Glomerular visceral epithelial cell (primary cell): ENCODE results near the gene ALS2CL.
"Not testable (repeated sequence)": the region's sequence is repeated elsewhere in the genome, so short reads cannot be mapped to it uniquely, and the experiment has no call there.

Experiments used
- DNase-seq: peaks from one replicate; pipeline ENCODE4 v3.0.0-alpha.2; 2016; ENCODE audit errors: extremely low spot score

Gene ALS2CL

GRCh38 chr3:46715507-46716175 is 22.2 kb upstream of the ALS2CL start:
- no peak for DNase-seq

DNA sequence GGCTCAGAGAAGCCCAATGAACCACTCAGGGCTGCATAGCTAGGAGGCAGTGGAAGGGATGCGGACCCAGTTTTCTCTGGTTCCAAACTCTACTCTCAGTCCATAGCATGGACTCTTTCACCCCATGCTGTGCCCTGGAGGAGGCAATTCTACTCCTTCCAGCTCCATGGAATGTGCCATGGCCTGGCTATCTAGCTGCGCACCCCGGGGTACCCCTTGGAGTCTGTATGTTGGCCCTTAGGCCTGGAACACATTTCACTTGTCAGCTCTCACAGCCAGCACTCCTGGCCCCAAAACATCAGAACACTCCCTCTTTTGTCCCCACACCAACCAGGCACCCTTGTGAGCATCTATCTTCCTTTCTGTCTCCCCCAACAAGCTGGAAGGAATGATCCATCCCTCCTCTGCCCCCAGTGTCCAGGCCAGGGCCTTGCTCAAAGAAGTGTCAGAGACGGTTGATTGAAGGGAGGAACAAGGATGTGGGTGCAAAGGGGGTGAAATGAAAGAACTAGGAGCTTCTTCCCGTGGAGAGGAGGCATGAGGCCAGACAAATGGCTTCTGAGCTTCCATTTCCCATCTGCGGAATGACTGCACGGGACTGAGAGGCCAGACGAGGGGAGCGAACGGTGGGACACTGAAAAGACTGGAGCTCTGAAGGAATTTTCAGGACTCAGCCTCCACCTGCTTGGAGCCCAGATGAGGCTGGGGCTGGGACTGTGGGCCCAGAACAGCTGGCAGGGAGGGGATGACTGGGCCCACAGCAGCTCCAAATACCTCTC is 21.4 kb upstream of the ALS2CL start:
- no peak for DNase-seq

DNA sequence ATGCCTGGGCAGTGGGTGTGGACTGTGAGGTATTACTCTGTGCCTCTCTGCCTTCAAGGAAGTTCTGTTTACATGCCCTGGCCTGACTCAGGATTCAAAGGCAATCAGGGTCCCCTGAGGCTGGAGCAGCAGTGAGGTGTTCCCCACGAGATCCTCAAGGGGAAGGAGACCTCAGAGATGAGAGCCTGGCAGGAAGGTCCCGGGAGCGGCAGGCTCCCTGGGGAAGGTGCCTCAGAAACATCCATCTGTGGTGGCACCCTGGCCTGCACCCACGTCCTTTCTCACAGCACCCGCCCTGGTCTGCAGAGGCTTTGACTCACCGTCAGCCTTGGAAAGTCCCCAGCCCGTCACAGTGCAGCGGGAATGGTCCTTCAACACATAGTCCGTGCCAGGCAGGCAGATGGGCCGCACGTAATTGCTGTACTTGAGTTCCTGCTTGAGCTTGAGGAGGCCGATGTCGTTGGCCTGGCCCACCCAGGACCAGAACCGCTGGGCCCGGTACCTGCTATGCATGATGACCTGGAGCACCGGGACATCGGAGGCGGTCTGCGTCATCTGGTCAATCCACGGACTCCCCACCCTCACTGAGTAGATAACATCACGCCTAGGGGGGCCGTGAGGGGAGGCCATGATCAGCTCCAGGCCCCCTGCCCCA is 20.5 kb upstream of the ALS2CL start:
- no peak for DNase-seq

DNA sequence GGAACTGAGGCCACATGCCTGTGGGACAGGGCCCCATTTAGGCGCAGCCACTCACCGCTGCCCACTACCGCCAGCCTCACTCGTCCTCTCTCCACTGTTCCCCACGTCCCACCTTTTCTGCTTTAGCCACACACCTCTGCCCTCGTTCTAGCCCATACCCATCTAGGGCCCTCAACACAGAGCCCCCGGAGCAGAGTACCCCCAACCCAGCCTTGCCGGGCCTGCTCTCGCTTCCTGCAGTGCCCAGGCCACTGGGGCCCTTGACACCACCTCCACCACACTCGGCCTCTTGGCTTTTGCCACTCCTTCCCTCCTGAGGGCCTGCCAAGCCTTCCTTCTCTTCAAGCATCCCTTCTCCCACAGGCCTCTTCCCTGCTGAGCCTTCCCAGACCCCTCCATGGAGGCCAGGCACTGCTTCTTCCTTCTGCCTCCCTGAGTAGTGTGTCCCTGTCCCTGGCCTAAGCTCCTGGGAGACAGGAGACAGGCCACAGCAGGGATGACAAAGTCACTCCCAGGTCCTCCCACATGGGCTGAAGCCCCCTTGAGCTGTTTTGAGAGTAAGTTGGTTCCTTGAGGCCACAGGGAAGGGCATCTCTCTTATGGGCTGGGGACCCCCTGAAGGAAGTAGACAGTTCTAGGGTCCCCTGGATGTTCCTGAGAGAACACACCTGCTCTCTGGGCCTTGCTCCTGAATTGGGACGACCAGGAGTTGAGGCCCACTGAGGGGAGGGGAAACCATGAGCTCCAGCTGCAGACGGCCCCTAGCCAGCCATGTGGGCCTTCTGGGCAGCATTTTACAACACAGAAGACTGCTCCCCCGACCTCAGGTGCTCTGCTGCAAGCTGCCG is 19.8 kb upstream of the ALS2CL start:
- no peak for DNase-seq

DNA sequence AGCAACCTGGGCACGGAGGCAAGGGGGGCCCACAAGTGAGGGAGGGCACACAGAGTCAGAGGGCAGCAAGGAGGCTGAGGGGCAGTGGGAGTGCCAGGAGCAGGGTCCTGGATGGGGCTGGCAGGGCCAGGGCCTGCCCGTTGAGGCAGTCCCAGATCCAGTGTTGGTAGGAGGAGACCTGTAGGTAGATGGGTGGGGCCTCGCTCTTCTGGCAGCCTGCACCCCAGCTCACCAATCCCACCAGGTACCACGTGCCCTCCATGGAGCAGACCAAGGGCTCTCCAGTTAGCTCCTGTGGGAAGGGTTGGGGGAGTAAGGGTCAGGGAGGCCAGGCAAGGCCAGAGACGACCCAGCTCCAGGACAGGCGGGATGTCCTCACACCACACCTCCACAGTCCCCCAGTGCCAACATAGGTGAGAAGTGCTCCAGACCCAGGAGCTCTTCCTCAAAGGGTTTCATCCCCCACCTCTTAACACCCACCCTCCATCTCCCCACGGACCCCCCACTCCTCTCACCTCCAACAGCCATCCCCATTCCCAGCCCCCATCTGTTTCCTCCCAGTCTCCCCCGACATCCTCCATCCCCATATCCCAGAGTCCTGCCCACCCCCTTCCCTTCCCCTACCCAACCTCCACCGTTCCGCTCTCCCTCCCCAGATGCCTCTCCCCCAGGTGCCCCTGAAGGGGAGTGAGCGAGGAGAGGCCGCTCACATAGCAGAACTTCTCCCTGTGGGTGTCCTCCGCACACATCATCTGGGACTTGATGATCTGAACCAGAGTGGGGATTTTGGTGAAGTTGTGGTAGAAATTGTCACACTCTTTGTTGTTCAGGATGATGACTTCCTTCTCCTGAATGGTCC is 18.9 kb upstream of the ALS2CL start:
- DNase-seq: no peak

DNA sequence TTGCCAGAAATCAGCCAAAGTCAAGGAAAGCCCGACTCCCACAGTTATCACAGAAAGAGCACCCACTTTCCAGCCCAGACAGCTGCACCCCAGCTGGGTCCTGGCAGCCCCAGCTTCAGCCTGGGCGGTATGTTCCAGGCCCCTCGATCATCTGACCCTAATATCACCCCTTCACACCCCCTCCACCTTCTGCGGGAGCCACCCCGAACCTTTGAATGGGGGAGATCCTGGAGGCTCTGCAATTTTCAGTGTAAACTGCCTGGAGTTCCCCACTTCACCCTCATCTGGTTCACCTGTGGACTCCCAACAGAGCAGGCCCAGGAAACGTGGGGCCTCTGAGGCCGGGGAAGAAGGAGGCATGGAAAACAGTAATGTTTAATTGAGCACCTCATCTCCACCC is 18.3 kb upstream of the ALS2CL start:
- no peak for DNase-seq

DNA sequence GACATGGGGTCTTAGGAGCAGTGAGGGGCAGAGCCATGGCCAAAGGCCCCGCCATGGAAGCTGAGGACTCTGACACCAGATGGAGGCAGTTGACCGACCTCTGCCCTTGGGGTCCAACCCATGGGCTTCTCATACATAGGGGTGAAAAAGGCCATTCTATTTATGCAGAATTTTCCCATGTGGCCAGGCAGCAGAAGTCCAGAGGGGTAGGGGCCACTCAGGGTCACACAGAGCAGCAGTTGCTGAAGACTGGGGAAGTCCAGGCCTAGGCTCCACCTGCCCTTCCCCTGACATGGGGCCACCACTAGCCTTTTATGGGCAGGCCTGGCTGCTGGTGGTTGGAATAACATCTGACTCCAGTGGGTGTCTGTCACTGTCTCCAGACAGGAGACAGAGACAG is 17.8 kb upstream of the ALS2CL start:
- no peak for DNase-seq

DNA sequence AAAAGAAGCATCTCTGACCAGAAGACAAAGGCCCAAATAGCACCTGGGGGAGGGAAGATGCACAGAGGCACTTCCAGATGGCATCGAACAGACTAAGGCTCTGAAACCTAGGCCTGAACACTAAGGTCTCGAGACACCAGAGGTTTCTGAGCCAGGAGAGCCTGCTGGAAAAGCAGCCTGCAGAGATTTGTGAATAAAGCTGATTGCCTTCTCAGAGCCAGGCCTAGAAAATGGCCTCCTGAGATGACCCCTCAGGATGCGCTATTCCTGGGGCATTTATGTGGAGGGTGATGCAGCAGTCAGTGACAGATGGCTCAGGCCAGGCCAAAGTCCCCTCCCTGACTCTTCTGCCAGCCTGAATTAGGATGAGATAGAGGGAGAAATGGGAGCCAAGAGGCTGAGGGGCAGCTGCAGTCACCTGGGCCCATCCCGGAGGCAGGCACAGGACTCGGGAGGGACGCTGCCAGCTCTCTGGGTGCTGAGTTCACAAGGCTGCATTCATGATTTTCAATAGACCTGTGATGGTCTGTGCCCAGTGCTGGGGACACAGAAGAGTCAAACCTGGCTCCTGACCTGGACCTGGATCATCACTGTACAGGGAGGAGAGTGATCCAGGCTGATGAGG is 17.3 kb upstream of the ALS2CL start:
- DNase-seq: no peak

- no peak for DNase-seq
Observed at GRCh38 chr3:46710229-46710628, 16.8 kb upstream of the ALS2CL start.

- DNase-seq: no peak
Observed at GRCh38 chr3:46709721-46710120, 16.2 kb upstream of the ALS2CL start.

DNA sequence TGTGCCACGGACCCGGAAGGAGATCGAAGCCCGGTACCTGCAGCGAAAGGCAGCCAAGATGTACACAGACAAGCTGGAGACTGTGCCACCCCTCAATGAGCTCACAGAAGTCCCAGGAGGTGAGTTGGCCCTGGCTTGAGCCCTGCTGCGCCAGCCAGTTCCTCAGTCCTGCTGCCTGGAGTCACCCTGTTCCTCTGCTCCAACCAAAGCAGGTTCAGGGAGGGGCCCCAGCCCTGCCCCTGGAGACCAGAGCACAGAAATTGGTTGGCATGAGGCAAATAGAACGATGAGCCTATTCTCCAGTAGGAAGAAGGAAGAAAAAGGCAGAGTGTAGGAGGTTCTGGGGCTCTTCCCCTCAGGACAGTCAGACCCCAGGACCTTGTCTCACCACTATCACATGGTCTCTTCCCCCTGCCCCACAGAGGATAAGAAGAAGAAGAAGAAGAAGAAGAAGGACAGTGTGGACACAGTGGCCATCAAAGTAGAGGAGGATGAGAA is 15.7 kb upstream of the ALS2CL start:
- no peak for DNase-seq

DNA sequence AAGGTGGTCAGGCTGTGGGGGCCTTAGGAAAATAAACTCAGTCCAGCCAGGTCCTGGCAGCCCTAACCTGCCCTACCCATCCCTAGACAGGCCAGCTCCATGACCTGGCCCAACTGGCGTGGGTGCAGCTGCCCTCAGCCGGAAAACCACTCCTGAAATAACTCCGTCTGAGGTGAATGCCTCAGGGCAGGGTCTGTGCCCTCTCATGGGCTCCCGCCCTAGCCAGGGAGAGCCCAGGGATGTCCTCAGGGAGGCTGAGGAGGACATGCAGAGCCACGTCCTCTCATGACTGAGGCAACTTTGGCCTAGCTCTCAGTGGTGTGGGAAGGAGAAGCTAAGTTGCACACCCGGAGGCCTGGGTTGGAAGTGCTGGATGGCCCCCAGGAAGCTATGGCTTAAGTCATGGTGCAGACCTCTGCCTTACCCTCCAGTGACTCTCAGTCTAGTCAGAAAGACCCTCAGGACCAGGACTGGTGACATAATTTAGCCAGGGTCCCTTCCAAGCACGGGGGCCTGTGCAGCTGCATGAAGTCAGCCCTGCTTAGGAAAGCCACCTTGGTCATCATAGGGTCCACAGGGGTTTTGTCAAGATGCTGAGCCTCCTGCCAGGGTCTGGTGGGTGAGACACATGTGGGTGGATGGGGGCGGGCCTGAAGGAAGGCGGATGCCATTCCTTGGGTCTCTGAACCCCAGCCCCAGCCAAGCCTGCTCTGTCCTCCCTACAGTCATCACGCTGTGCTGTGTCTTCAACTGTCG is 15.1 kb upstream of the ALS2CL start:
- no peak for DNase-seq

GRCh38 chr3:46707601-46708011 is 14.1 kb upstream of the ALS2CL start:
- DNase-seq: no peak

- DNase-seq: no peak
Observed at GRCh38 chr3:46706771-46707582, 13.5 kb upstream of the ALS2CL start.

- peak; percentile 28 for DNase-seq
Observed at GRCh38 chr3:46705751-46706552, 12.5 kb upstream of the ALS2CL start.

DNA sequence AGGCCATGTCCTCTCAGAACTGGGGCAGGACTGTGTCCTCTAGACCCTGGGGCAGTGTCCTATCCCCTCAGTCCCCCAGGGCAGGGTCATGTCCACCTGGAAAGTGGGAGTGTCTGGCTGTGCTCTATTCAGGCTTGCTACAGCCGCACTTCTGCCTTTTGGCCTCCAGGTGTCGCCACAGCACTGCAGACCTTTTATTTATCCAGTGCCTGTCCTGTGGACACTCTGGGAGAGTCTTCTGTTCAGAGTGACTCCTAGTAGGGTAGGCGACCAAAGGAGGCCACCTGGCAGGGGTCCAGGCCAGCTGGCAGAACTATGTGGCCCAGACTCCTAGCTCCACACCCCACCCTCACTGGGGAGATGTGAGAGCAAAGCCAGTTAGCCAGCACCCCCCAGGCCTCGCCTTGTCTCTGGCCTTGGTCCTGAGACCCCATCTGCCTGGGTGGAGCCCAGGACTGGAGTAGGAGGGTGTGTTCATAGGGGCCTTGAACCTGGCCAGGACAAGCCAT is 11.6 kb upstream of the ALS2CL start:
- peak; percentile 68 for DNase-seq

DNA sequence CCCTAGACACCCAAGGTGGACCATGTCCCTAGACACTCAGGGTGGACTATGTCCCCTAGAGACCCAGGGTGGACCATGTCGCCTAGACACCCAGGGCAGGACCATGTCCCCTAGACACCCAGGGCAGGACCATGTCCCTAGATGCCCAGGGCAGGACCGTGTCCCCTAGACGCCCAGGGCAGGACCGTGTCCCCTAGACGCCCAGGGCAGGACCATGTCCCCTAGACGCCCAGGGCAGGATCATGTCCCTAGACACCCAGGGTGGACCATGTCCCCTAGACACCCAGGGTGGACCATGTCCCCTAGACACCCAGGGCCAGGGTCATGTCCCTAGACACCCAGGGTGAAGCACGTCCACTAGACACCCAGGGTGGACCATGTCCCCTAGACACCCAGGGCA is 10.9 kb upstream of the ALS2CL start:
- DNase-seq: not testable (repeated sequence)

GRCh38 chr3:46703013-46703520 is 9.6 kb upstream of the ALS2CL start:
- DNase-seq: no peak
